Measurements from ENCODE around the gene MAGEB16. TPM values are rescaled to one million over a fixed set of nuclear protein-coding genes. Genes with fewer than 3 reads are reported as not detected.

The MAGEB16 gene
- total RNA-seq: not detected
- not detected for polyA plus RNA-seq
- total RNA-seq: 0 reads per million in 6 experiments

GRCh38 chrX:35798042-35798441 is at the start of gene MAGEB16:
Gene MAGEB16 (plus strand): TSS chrX:35798342. CDS start chrX:35802197, 3,855 bp downstream.
- H3K4me1 Mint-ChIP-seq: no peaks in the 10 kb centered on the region
- no peak within 1 kb of the TSS for H3K4me3 Mint-ChIP-seq
- H3K36me3 Mint-ChIP-seq: no peaks in the 10 kb centered on the region
- POLR2A ChIA-PET: no interaction called here
- no peak within 1 kb of the TSS for H3K27ac Mint-ChIP-seq
- H3K9me3 Mint-ChIP-seq: peaks cover 0 to 8% (median 0%) of the 10 kb centered on the region in 9 donors
- ATAC-seq: no peak
- no peaks in the 10 kb centered on the region for H3K27me3 Mint-ChIP-seq
- no peak for DNase-seq

DNA sequence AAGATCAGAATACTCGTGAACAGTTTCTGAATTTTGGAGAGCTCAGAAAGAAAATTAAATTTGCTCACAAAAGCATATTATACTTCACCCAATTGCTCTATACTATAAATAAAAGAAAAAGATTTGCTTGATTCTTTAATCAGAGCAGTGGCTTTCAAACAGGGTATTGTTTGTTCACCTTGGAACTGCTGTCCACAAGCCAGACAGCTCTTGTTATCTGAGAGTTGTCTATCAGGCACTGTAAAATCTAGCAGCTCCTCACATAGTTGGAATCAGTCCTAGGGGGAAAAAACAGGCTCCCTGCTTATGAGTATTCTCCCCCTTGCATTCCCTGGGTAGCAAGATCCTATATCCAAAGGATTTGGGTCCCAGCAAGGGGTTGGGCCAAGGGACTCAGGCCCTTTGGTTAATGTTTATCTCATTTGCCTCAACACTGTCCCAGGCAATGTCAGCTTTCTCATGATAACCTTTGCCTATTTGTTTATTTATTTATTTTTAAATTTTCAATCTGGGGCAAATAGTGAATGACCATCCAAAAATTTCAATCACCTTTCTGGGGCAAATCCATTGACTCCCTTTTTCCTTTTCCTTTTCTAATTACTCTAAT is 24.1 kb upstream of the MAGEB16 start:
- ATAC-seq (no peak), DNase-seq (no peak)
- Mint-ChIP-seq H3K27me3 (no peaks in the 10 kb centered on the region), H3K27ac (no peak overlapping the region), H3K4me3 (no peak overlapping the region), H3K36me3 (no peaks in the 10 kb centered on the region), H3K9me3 (peaks cover 0 to 6% (median 0%) of the 10 kb centered on the region in 9 donors), H3K4me1 (no peaks in the 10 kb centered on the region)
- POLR2A ChIA-PET: no interaction called here

GRCh38 chrX:35785075-35785474 is 13.1 kb upstream of the MAGEB16 start:
- Mint-ChIP-seq H3K4me3 (no peak overlapping the region), H3K9me3 (peaks cover 0 to 2% (median 0%) of the 10 kb centered on the region in 9 donors), H3K4me1 (no peaks in the 10 kb centered on the region), H3K27me3 (no peaks in the 10 kb centered on the region), H3K27ac (no peak overlapping the region), H3K36me3 (no peaks in the 10 kb centered on the region)
- POLR2A ChIA-PET: no interaction called here
- ATAC-seq (no peak), DNase-seq (no peak)

DNA sequence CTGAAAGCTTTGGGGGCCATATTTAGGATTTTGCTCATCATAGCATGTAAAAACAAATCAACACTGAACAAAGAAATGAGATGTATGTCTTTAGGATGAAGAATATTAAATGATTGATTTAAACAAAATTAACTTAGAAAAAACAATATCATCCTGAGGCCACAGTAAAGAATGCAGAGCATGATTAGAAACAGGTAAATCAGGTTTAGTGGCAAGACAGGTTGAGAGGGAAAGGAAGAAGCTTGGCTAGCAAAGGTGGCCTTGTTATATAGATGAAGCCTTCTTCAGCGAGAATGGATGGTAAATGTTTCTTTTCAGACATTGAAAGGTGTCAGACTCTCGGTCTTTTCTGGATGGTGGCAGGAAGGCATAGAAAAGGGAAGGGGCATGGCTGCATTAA is 11.9 kb upstream of the MAGEB16 start:
- Mint-ChIP-seq H3K9me3 (no peaks in the 10 kb centered on the region), H3K4me1 (no peaks in the 10 kb centered on the region), H3K27ac (no peak overlapping the region), H3K27me3 (no peaks in the 10 kb centered on the region), H3K36me3 (no peaks in the 10 kb centered on the region), H3K4me3 (no peak overlapping the region)
- ATAC-seq (no peak), DNase-seq (no peak)
- POLR2A ChIA-PET: no interaction called here

GRCh38 chrX:35787867-35788266 is 10.3 kb upstream of the MAGEB16 start:
- Mint-ChIP-seq H3K4me1 (no peaks in the 10 kb centered on the region), H3K9me3 (no peaks in the 10 kb centered on the region), H3K4me3 (no peak overlapping the region), H3K27ac (no peak overlapping the region), H3K36me3 (no peaks in the 10 kb centered on the region), H3K27me3 (no peaks in the 10 kb centered on the region)
- DNase-seq (no peak), ATAC-seq (no peak)
- POLR2A ChIA-PET: no interaction called here

DNA sequence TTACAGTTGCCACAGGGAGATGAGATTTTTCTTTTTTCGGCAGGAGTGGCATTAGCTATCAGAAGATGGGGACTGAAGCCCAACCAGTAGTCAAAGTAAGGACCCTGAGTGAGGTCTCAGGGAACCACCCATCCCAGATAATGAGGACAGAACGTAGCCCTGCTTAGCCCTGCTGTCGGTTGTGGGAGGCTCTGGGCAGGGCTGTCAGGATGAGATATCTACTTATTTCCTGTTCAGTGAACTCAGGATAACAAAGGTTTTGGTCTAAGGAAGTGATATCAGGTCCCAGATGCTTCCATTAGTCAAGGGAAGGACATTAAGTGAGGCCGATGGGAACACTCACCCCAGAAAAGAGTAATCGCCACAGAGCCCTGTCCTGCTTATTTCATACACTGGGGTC is 2.3 kb downstream of the MAGEB16 start:
- ATAC-seq (no peak), DNase-seq (no peak)
- Mint-ChIP-seq H3K36me3 (no peaks in the 10 kb centered on the region), H3K4me1 (no peaks in the 10 kb centered on the region), H3K27ac (no peak overlapping the region), H3K9me3 (peaks cover 0 to 8% (median 0%) of the 10 kb centered on the region in 9 donors), H3K4me3 (no peak overlapping the region), H3K27me3 (no peaks in the 10 kb centered on the region)
- POLR2A ChIA-PET: no interaction called here

GRCh38 chrX:35809781-35810180 is 11.6 kb downstream of the MAGEB16 start:
- POLR2A ChIA-PET: no interaction called here
- H3K4me1 Mint-ChIP-seq: no peaks in the 10 kb centered on the region
- H3K27me3 Mint-ChIP-seq: no peaks in the 10 kb centered on the region
- no peak overlapping the region for H3K27ac Mint-ChIP-seq
- no peaks in the 10 kb centered on the region for H3K36me3 Mint-ChIP-seq
- H3K4me3 Mint-ChIP-seq: no peak overlapping the region
- ATAC-seq (no peak), DNase-seq (no peak)
- peaks cover 0 to 7% (median 0%) of the 10 kb centered on the region in 9 donors for H3K9me3 Mint-ChIP-seq

- POLR2A ChIA-PET: no interaction called here
- no peaks in the 10 kb centered on the region for H3K36me3 Mint-ChIP-seq
- ATAC-seq (no peak), DNase-seq (no peak)
- no peak overlapping the region for H3K27ac Mint-ChIP-seq
- H3K4me1 Mint-ChIP-seq: no peaks in the 10 kb centered on the region
- peaks cover 0 to 8% (median 0%) of the 10 kb centered on the region in 9 donors for H3K9me3 Mint-ChIP-seq
- no peaks in the 10 kb centered on the region for H3K27me3 Mint-ChIP-seq
- H3K4me3 Mint-ChIP-seq: no peak overlapping the region
These were observed 21.1 kb downstream of the MAGEB16 start for GRCh38 chrX:35819241-35819640.

DNA sequence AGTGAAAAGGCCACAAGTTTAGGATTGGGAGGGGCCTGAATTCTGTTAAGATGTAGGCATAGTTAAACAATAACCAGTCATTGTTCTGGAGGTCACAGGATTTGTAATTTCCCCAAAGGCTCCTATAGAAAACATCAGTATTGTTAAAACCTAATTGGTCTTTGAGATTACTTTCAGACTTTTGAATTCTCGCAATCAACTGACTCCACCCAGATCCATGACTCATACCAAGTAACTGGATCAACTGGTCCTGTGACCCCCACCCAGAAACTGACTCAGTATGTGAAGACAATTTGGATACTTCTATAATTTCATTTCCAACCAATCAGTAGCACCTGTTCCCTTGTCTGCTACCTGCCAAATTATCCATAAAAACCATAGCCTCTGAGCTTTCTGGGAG is 28.4 kb downstream of the MAGEB16 start:
- ATAC-seq: no peak
- H3K36me3 Mint-ChIP-seq: no peaks in the 10 kb centered on the region
- no peak overlapping the region for H3K4me3 Mint-ChIP-seq
- DNase-seq: no peak
- POLR2A ChIA-PET: no interaction called here
- H3K27me3 Mint-ChIP-seq: no peaks in the 10 kb centered on the region
- H3K4me1 Mint-ChIP-seq: no peaks in the 10 kb centered on the region
- H3K9me3 Mint-ChIP-seq: peaks cover 0 to 10% (median 0%) of the 10 kb centered on the region in 9 donors
- no peak overlapping the region for H3K27ac Mint-ChIP-seq

- H3K36me3 Mint-ChIP-seq: no peaks in the 10 kb centered on the region
- no peak overlapping the region for H3K4me3 Mint-ChIP-seq
- POLR2A ChIA-PET: no interaction called here
- H3K27ac Mint-ChIP-seq: no peak overlapping the region
- no peaks in the 10 kb centered on the region for H3K4me1 Mint-ChIP-seq
- no peaks in the 10 kb centered on the region for H3K27me3 Mint-ChIP-seq
- DNase-seq (no peak), ATAC-seq (no peak)
- peaks cover 0 to 6% (median 0%) of the 10 kb centered on the region in 9 donors for H3K9me3 Mint-ChIP-seq
These were observed 31.4 kb downstream of the MAGEB16 start for GRCh38 chrX:35829501-35829900.

GRCh38 chrX:35841872-35842271 is 43.7 kb downstream of the MAGEB16 start:
- Mint-ChIP-seq H3K27me3 (no peaks in the 10 kb centered on the region), H3K27ac (no peak overlapping the region), H3K9me3 (peaks cover 0 to 5% (median 0%) of the 10 kb centered on the region in 9 donors), H3K4me3 (no peak overlapping the region), H3K36me3 (peaks cover 0 to 5% (median 0%) of the 10 kb centered on the region in 3 donors), H3K4me1 (no peaks in the 10 kb centered on the region)
- DNase-seq (no peak), ATAC-seq (no peak)
- POLR2A ChIA-PET: no interaction called here

DNA sequence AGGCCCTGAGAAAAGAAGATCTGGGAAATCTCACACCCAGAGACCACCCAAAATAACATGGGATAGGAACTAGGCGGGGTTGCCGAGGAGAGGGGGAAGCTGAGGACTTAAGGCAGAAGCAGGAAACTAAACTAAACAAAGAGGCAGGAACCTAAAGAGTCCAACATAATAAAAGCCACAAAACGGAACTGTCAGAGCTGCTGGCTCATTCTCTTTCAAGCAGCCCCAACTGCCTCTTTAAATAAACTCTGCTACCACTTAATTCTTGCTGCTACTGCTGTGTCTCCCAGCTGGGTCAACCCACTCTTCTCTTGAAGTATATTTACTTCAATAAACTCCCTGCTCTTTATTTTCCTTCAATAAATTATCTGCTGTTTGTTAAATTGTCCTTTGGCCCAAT is 44.5 kb downstream of the MAGEB16 start:
- no peak for DNase-seq
- Mint-ChIP-seq H3K4me3 (no peak overlapping the region), H3K9me3 (peaks cover 0 to 5% (median 0%) of the 10 kb centered on the region in 9 donors), H3K36me3 (peaks cover 0 to 5% (median 0%) of the 10 kb centered on the region in 3 donors), H3K4me1 (no peaks in the 10 kb centered on the region), H3K27me3 (no peaks in the 10 kb centered on the region), H3K27ac (no peak overlapping the region)
- no peak for ATAC-seq
- POLR2A ChIA-PET: no interaction called here

DNA sequence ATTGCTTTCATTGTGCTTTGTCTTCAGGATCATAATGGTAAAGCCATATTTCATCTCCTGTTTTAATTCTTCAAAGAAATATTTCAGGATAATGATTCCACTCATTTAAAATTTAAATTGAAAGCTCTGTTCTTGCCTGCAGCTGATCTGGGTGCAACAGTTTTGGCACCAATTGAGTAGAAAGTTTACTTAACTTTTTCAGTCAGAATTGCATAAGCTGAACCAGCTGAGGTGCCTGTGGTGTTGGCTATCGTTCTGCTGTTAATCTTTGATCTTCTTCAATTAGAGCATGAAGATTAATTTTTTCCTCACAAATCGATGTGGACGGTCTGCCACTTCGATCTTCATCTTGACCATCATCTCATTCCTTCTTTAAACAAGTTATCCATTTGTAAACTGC is 49.6 kb downstream of the MAGEB16 start:
- POLR2A ChIA-PET: no interaction called here
- H3K4me3 Mint-ChIP-seq: no peak overlapping the region
- no peaks in the 10 kb centered on the region for H3K27me3 Mint-ChIP-seq
- peaks cover 0 to 2% (median 0%) of the 10 kb centered on the region in 9 donors for H3K9me3 Mint-ChIP-seq
- DNase-seq (no peak), ATAC-seq (no peak)
- no peaks in the 10 kb centered on the region for H3K4me1 Mint-ChIP-seq
- H3K36me3 Mint-ChIP-seq: no peaks in the 10 kb centered on the region
- no peak overlapping the region for H3K27ac Mint-ChIP-seq
